Aorta (tissue), 5 donors: Measurements from ENCODE around the gene SHC1. TPM values are rescaled to one million over a fixed set of nuclear protein-coding genes. Genes with fewer than 3 reads are reported as not detected.
"Not testable (repeated sequence)": the region's sequence is repeated elsewhere in the genome, so short reads cannot be mapped to it uniquely, and the experiment has no call there.

Experiments
- ATAC-seq: fragments of 200-7000 bp; cut with Tn5 transposase; one replicate; pipeline ENCODE4 v1.9.1; 2022; ENCODE audit warnings: moderate library complexity; ENCODE audit not compliant: low FRiP score
- DNase-seq, 2 donors: peaks; one replicate each; pipeline ENCODE4 v3.0.0-alpha.2; 2020
- H3K27ac ChIP-seq, 2 donors: one replicate each; pipeline ENCODE4 v1.5.1; 2013; ENCODE audit warnings: low read length in 2 of 2, mild to moderate bottlenecking in 2 of 2, moderate library complexity in 2 of 2, control low read depth in 1 of 2, inconsistent platforms in 1 of 2, low read depth in 1 of 2
- H3K27me3 ChIP-seq, 2 donors: one replicate each; pipeline ENCODE4 v1.6.1; 2013; ENCODE audit warnings: control low read depth in 1 of 2, low read length in 1 of 2, mild to moderate bottlenecking in 1 of 2, moderate library complexity in 1 of 2; ENCODE audit not compliant: insufficient read depth in 2 of 2, control insufficient read depth in 1 of 2
- H3K36me3 ChIP-seq, 2 donors: one replicate each; pipeline ENCODE4 v1.6.1; 2013; ENCODE audit warnings: control low read depth in 1 of 2, low read length in 1 of 2, mild to moderate bottlenecking in 1 of 2; ENCODE audit not compliant: insufficient read depth in 2 of 2, control insufficient read depth in 1 of 2
- H3K4me1 ChIP-seq, 2 donors: one replicate each; pipeline ENCODE4 v1.6.1; 2013; ENCODE audit warnings: low read length in 2 of 2, control low read depth in 1 of 2, mild to moderate bottlenecking in 1 of 2, moderate library complexity in 1 of 2; ENCODE audit not compliant: insufficient read depth in 2 of 2, control insufficient read depth in 1 of 2
- H3K4me3 ChIP-seq, 2 donors: one replicate each; pipeline ENCODE4 v1.5.1; 2013; ENCODE audit warnings: low read length in 2 of 2, control low read depth in 1 of 2, mild to moderate bottlenecking in 1 of 2
- H3K9me3 ChIP-seq: one replicate; pipeline ENCODE4 v1.6.1; 2013; ENCODE audit warnings: mild to moderate bottlenecking, low read length; ENCODE audit not compliant: control insufficient read depth
- WGBS, 2 donors: extraction: QIAGEN DNeasy Blood & Tissue Kit; methylation state at CpG; one replicate each; pipeline ENCODE4 v1.1.7; 2013; 5-methylcytosine and 5-hydroxymethylcytosine counted together
- intact Hi-C, 2 donors: fragments of 100-400 bp; cut with DNase I; formaldehyde crosslinking; loops; one replicate each; pipeline versions ENCODE4 v1.14.2 to v1.15.0; 2022
- polyA plus RNA-seq, 2 donors: library from polyadenylated mRNA; stranded (reverse); fragments of 200-250 nt; gene quantifications; one replicate each; pipeline ENCODE4 v1.2.3, GENCODE V29; 2013
- total RNA-seq, 2 donors: library from RNA; stranded (reverse); fragmentation: NEBNext Ultra II Directional; extraction: Animal tissue kit (Norgen Biotek cat#: 25700); gene quantifications; one replicate each; pipeline ENCODE4 v1.2.1, GENCODE V29; 2021
- donor health status: healthy with polysubstance abuse.
- donor health status: Bipolar disorder and iron deficiency.
- donor health status: DM: no; HTN: no; CAD: no.
- donor health status: DM: no; HTN: no; CAD: no.
- donor health status: DM: yes; HTN: yes; CAD: no.

The SHC1 gene
- total and polyA plus RNA-seq, 4 donors: 39.1 to 182 (median 172) TPM

GRCh38 chr1:154983776-154984466 is 13.4 kb upstream of the SHC1 start:
- no peak for ATAC-seq
- no peak for DNase-seq
- H3K4me3 ChIP-seq: peak overlapping the region; percentile 77 to 90
- H3K27me3 ChIP-seq: no peaks in the 10 kb centered on the region
- 18 to 19% methylated on average over 17 of the region's 17 CpGs for WGBS, 2 donors
- H3K4me1 ChIP-seq: peaks cover 0 to 2% of the 10 kb centered on the region in 2 donors
- intact Hi-C loops: no loop called here
- H3K9me3 ChIP-seq: no peaks in the 10 kb centered on the region
- H3K36me3 ChIP-seq: no peaks in the 10 kb centered on the region
- no peak overlapping the region for H3K27ac ChIP-seq

GRCh38 chr1:154982897-154983648 is 12.5 kb upstream of the SHC1 start, which contains the start of gene FLAD1:
FLAD1 (plus strand) TSS chr1:154983344; CDS start chr1:154983695, 351 bp downstream.
- no peaks in the 10 kb centered on the region for H3K36me3 ChIP-seq
- peak within 1 kb of the TSS; percentile 77 to 90 for H3K4me3 ChIP-seq
- H3K27ac ChIP-seq: no peak within 1 kb of the TSS
- peaks cover 0 to 2% of the 10 kb centered on the region in 2 donors for H3K4me1 ChIP-seq
- WGBS, 2 donors: 0 to 1% methylated on average over 26 of the region's 26 CpGs
- no peaks in the 10 kb centered on the region for H3K9me3 ChIP-seq
- DNase-seq (peak; percentile 96 to 97), ATAC-seq (peak; percentile 99)
- no peaks in the 10 kb centered on the region for H3K27me3 ChIP-seq
- intact Hi-C loops: no loop called here

GRCh38 chr1:154982341-154982740 is 11.8 kb upstream of the SHC1 start:
- DNase-seq: no peak
- Histone ChIP-seq H3K4me3 (no peak overlapping the region), H3K9me3 (no peaks in the 10 kb centered on the region), H3K27ac (no peak overlapping the region), H3K4me1 (peaks cover 0 to 2% of the 10 kb centered on the region in 2 donors), H3K27me3 (no peaks in the 10 kb centered on the region), H3K36me3 (no peaks in the 10 kb centered on the region)
- 61 to 65% methylated on average over 6 of the region's 6 CpGs for WGBS, 2 donors
- no peak for ATAC-seq
- intact Hi-C loops: no loop called here

- WGBS, 2 donors: 92 to 93% methylated on average over 3 of the region's 3 CpGs
- H3K27me3 ChIP-seq: no peaks in the 10 kb centered on the region
- intact Hi-C loops: loop anchor here in 1 of 2 donors (10.0 kb wide), 1 partner anchor 1184 kb away; no protein-coding TSS in a partner anchor
- ATAC-seq (no peak), DNase-seq (no peak)
- H3K9me3 ChIP-seq: no peaks in the 10 kb centered on the region
- H3K4me1 ChIP-seq: peaks cover 0 to 2% of the 10 kb centered on the region in 2 donors
- H3K27ac ChIP-seq: no peak overlapping the region
- no peak overlapping the region for H3K4me3 ChIP-seq
- no peaks in the 10 kb centered on the region for H3K36me3 ChIP-seq
These were observed 7.8 kb upstream of the SHC1 start for GRCh38 chr1:154978360-154978759.

- H3K9me3 ChIP-seq, H3K36me3 ChIP-seq, H3K27ac ChIP-seq, DNase-seq, ATAC-seq, H3K4me1 ChIP-seq, H3K4me3 ChIP-seq, H3K27me3 ChIP-seq: not testable (repeated sequence)
- 75% methylated on average over 3 of the region's 3 CpGs for WGBS, 2 donors
- intact Hi-C loops: loop anchor here in 1 of 2 donors (10.0 kb wide), 1 partner anchor 1183 kb away; no protein-coding TSS in a partner anchor
These were observed 7.2 kb upstream of the SHC1 start for GRCh38 chr1:154977762-154978161.

GRCh38 chr1:154975409-154976059 is 5.0 kb upstream of the SHC1 start:
- ATAC-seq (no peak), DNase-seq (peak; percentile 77 to 87)
- Histone ChIP-seq H3K27me3 (no peaks in the 10 kb centered on the region), H3K4me1 (no peaks in the 10 kb centered on the region), H3K27ac (peak overlapping the region; percentile 15 to 78), H3K36me3 (no peaks in the 10 kb centered on the region), H3K9me3 (no peaks in the 10 kb centered on the region), H3K4me3 (peak overlapping the region; percentile 81 to 89)
- intact Hi-C loops: loop anchor here in 1 of 2 donors (10.0 kb wide), 1 partner anchor 1181 kb away; no protein-coding TSS in a partner anchor
- 0 to 1% methylated on average over 24 of the region's 24 CpGs for WGBS, 2 donors

GRCh38 chr1:154974808-154975408 is 4.4 kb upstream of the SHC1 start:
- 0 to 1% methylated on average over 30 of the region's 30 CpGs for WGBS, 2 donors
- H3K4me1 ChIP-seq: no peaks in the 10 kb centered on the region

More at GRCh38 chr1:154974808-154975408, 4.4 kb upstream of the SHC1 start:
- H3K27me3 ChIP-seq: no peaks in the 10 kb centered on the region
- peak overlapping the region; percentile 81 to 89 for H3K4me3 ChIP-seq
- ATAC-seq: peak; percentile 84
- no peaks in the 10 kb centered on the region for H3K9me3 ChIP-seq
- intact Hi-C loops: loop anchor here in 1 of 2 donors (10.0 kb wide), 1 partner anchor 1180 kb away; no protein-coding TSS in a partner anchor
- peak; percentile 98 for DNase-seq
- H3K36me3 ChIP-seq: no peaks in the 10 kb centered on the region
- peak overlapping the region; percentile 15 to 78 for H3K27ac ChIP-seq
